ENCODE data around the gene TPRG1L. TPM values are rescaled to one million over a fixed set of nuclear protein-coding genes. Genes with fewer than 3 reads are reported as not detected.

The TPRG1L gene
- total and polyA plus RNA-seq, 2 of the 4 experiments (the other 2 are of a cell fraction), result 25.3 to 39.5 TPM

DNA sequence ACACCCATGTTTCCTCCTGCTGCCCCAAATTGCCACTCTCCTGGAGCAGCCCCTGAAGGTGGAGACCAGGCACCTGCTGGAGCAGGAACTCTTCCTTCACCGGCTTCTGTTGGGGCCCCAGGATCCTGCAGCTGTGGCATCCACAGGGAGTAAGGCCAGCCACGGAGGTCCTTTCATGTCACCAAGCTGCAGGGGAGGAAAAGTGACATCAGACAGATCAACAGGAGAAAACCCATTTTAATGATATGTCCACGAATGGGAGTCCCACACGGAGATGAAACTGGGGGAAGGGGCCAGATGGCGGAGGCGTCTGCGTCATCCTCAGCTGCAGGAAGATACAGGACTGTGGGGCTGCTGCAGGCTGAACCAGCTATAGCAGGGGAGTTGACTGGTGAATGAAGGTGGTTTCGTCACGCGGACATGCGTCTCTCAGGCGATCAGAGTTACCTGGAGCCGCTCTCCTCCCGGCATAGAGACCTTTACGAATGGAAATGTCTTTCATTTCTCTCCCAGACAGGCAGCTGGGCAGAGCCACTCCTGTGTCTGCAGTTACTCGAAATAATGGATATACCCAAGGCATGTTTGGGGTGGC, 37.4 kb downstream of the TPRG1L start:
- no peak for ATAC-seq (ENCODE audit: low read depth)
- H4K20me1 ChIP-seq (ENCODE audit: insufficient read depth, low read length), result no peaks in the 10 kb centered on the region
- no peak overlapping the region for H3K23ac ChIP-seq (ENCODE audit: low read depth, low read length)
- no peak overlapping the region for H3K27ac ChIP-seq (ENCODE audit: insufficient read depth, low read length)
- no peak overlapping the region for H2AFZ ChIP-seq (replicated peaks; ENCODE audit: low read length, poor library complexity)
- no peak overlapping the region for H3K4ac ChIP-seq (ENCODE audit: low read depth, low read length)
- no peak for DNase-seq
- intact Hi-C loops (cut with micrococcal nuclease) (no loop called here), dilution Hi-C loops (cut with HindIII; ENCODE audit: low sequenced_read_pairs, unreplicated experiment) (no loop called here), in situ Hi-C loops (cut with MboI; ENCODE audit: low sequenced_read_pairs) (no loop called here)
- no peak overlapping the region for H3K9ac ChIP-seq (ENCODE audit: low read depth, low read length)
- no peak overlapping the region for H2AK5ac ChIP-seq (ENCODE audit: low read depth, low read length)
- WGBS, 2 experiments (ENCODE audit: extremely low coverage in 2 of 2, insufficient read length in 1 of 2), result 90% methylated on average over 2 of the region's 16 CpGs; no CpG with 5 or more reads in 1 of the 2 experiments
- H2BK120ac ChIP-seq (ENCODE audit: low read depth, low read length), result no peak overlapping the region
- no peak overlapping the region for H4K5ac ChIP-seq (ENCODE audit: low read depth, low read length)
- no peak overlapping the region for H2BK15ac ChIP-seq (ENCODE audit: low read depth, low read length)
- no peak overlapping the region for H4K91ac ChIP-seq (ENCODE audit: insufficient read depth, low read depth, low read length)
- H2BK20ac ChIP-seq (ENCODE audit: low read depth, low read length), result no peak overlapping the region
- H2AK9ac ChIP-seq (replicated peaks; ENCODE audit: low read depth, low read length, poor library complexity), result no peak overlapping the region
- ChIA-PET POLR2A (ENCODE audit: unreplicated experiment) (no interaction called here), CTCF (interaction anchor here (0.6 kb wide), 1 partner anchor 1662 kb away, joined by 4 read pairs; no protein-coding TSS in a partner anchor)
- H3K4me2 ChIP-seq (ENCODE audit: low read depth, low read length), result no peak overlapping the region
- no peak overlapping the region for H2BK5ac ChIP-seq (ENCODE audit: low read depth, low read length, poor library complexity, severe bottlenecking)
- no peak overlapping the region for H3K4me3 ChIP-seq (ENCODE audit: insufficient read depth, low read depth, low read length)
- no peaks in the 10 kb centered on the region for H3K36me3 ChIP-seq (ENCODE audit: control insufficient read depth, insufficient read depth, low read length)
- H3K9me1 ChIP-seq (ENCODE audit: insufficient read depth, low read length), result no peaks in the 10 kb centered on the region
- no TSS peak for BruUV-seq (replicated peaks)
- H3K4me1 ChIP-seq (ENCODE audit: control insufficient read depth, insufficient read depth, low read length), result no peaks in the 10 kb centered on the region
- H3K9me3 ChIP-seq (ENCODE audit: control insufficient read depth, insufficient read depth, low read length), result no peaks in the 10 kb centered on the region
- no peak overlapping the region for H3K56ac ChIP-seq (ENCODE audit: extremely low read depth, insufficient read depth, low read length)
- peaks cover 26% of the 10 kb centered on the region for H3K27me3 ChIP-seq (ENCODE audit: control insufficient read depth, insufficient read depth, low read length)
- H4K8ac ChIP-seq (ENCODE audit: low read depth in 2 of 2, low read length in 2 of 2), result no peak overlapping the region
- H3K18ac ChIP-seq (ENCODE audit: low read depth, low read length), result no peak overlapping the region
- H3K79me1 ChIP-seq (ENCODE audit: low read depth in 1 of 2, low read length in 2 of 2), result no peaks in the 10 kb centered on the region
- no peak for TF ChIP-seq SMC3 (IDR thresholded peaks at IDR 0.05; ENCODE audit: low read depth, low read length)
- TF ChIP-seq RFX5 (IDR thresholded peaks at IDR 0.05; ENCODE audit: low read depth, low read length), result no peak
- TF ChIP-seq NFE2L2 (IDR thresholded peaks at IDR 0.05; ENCODE audit: low read depth, low read length), result no peak
- no peak for TF ChIP-seq FOS (IDR thresholded peaks at IDR 0.05; ENCODE audit: low read depth, low read length)
- no peak for TF ChIP-seq MAZ (IDR thresholded peaks at IDR 0.05; ENCODE audit: borderline replicate concordance, low read depth, low read length)
- TF ChIP-seq, protein P1, sequence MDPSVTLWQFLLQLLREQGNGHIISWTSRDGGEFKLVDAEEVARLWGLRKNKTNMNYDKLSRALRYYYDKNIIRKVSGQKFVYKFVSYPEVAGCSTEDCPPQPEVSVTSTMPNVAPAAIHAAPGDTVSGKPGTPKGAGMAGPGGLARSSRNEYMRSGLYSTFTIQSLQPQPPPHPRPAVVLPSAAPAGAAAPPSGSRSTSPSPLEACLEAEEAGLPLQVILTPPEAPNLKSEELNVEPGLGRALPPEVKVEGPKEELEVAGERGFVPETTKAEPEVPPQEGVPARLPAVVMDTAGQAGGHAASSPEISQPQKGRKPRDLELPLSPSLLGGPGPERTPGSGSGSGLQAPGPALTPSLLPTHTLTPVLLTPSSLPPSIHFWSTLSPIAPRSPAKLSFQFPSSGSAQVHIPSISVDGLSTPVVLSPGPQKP (IDR thresholded peaks at IDR 0.05; ENCODE audit: borderline replicate concordance, low read depth, low read length), result no peak
- TF ChIP-seq CHD1 (IDR thresholded peaks at IDR 0.05; ENCODE audit: low read depth, low read length), result no peak
- no peak for TF ChIP-seq POLR2A (IDR thresholded peaks at IDR 0.05; ENCODE audit: low read depth, low read length)
- H3K14ac ChIP-seq (replicated peaks; ENCODE audit: low read depth, low read length), result no peak overlapping the region

Data from IMR-90 (cell line).